Activated T-cell treated with anti-CD3 and anti-CD28 coated beads, Interleukin-2, amount 50 U/mL, for 4 hours (primary cell): ENCODE measurements around the gene SLC17A7. TPM values are rescaled to one million over a fixed set of nuclear protein-coding genes. Genes with fewer than 3 reads are reported as not detected.
A peak's percentile ranks its signal among the peaks of the same experiment; 100 is the strongest.

Experiments
- ATAC-seq, 2 donors: fragments of 200-7000 bp; cut with Tn5 transposase; one replicate each; pipeline ENCODE4 v1.10.0; 2021
- DNase-seq: peaks from one replicate; pipeline ENCODE4 v3.0.0-alpha.2; 2020
- H3K27me3 Mint-ChIP-seq: one replicate; pipeline ENCODE4 v1.8.0; 2021; ENCODE audit warnings: low read depth, mixed read lengths
- H3K36me3 Mint-ChIP-seq: one replicate; pipeline ENCODE4 v1.8.0; 2022; ENCODE audit warnings: mixed read lengths; ENCODE audit not compliant: insufficient read depth
- H3K4me1 Mint-ChIP-seq: one replicate; pipeline ENCODE4 v1.8.0; 2021; ENCODE audit warnings: low read depth, mixed read lengths
- H3K4me3 Mint-ChIP-seq: one replicate; pipeline ENCODE4 v1.8.0; 2021; ENCODE audit warnings: mild to moderate bottlenecking, moderate library complexity, mixed read lengths
- H3K9me3 Mint-ChIP-seq: one replicate; pipeline ENCODE4 v1.8.0; 2021; ENCODE audit warnings: mixed read lengths
- total RNA-seq, 3 donors: library from RNA; stranded (reverse); gene quantifications; one replicate each; pipeline ENCODE4 v1.2.1, GENCODE V29; 2021

The SLC17A7 gene
- total RNA-seq, 3 donors from 2014 or later = 0.08 to 0.13 TPM; not detected in 1

GRCh38 chr19:49443366-49444099 is 2.2 kb upstream of the SLC17A7 start:
- peaks cover 30% of the 10 kb centered on the region for H3K4me1 Mint-ChIP-seq
- H3K9me3 Mint-ChIP-seq = no peaks in the 10 kb centered on the region
- H3K27me3 Mint-ChIP-seq = peaks cover 39% of the 10 kb centered on the region
- H3K36me3 Mint-ChIP-seq = peaks cover 6% of the 10 kb centered on the region
- ATAC-seq (peak; percentile 92 to 93), DNase-seq (peak; percentile 90)
- H3K4me3 Mint-ChIP-seq = peak overlapping the region; percentile 78

- Mint-ChIP-seq H3K9me3 (no peaks in the 10 kb centered on the region), H3K4me1 (peaks cover 25% of the 10 kb centered on the region), H3K27me3 (peaks cover 46% of the 10 kb centered on the region), H3K36me3 (peaks cover 2% of the 10 kb centered on the region), H3K4me3 (peak overlapping the region; percentile 78)
- ATAC-seq (peak; percentile 29 to 42), DNase-seq (no peak)
These were observed 1.5 kb upstream of the SLC17A7 start for GRCh38 chr19:49442771-49443365.

- Mint-ChIP-seq H3K4me1 (peaks cover 25% of the 10 kb centered on the region), H3K9me3 (no peaks in the 10 kb centered on the region), H3K36me3 (peaks cover 2% of the 10 kb centered on the region), H3K4me3 (peak overlapping the region; percentile 78), H3K27me3 (peaks cover 51% of the 10 kb centered on the region)
- DNase-seq (no peak), ATAC-seq (no peak)
These were observed 1.0 kb upstream of the SLC17A7 start for GRCh38 chr19:49442354-49442753.

- H3K36me3 Mint-ChIP-seq = peaks cover 2% of the 10 kb centered on the region
- no peak for ATAC-seq
- H3K4me1 Mint-ChIP-seq = peaks cover 26% of the 10 kb centered on the region
These were observed 628 bp upstream of the SLC17A7 start for GRCh38 chr19:49441960-49442350.

GRCh38 chr19:49440439-49441209 is 703 bp downstream of the SLC17A7 start:
- Mint-ChIP-seq H3K36me3 (no peaks in the 10 kb centered on the region), H3K9me3 (no peaks in the 10 kb centered on the region), H3K4me3 (no peak overlapping the region), H3K27me3 (peaks cover 68% of the 10 kb centered on the region), H3K4me1 (peaks cover 32% of the 10 kb centered on the region)
- DNase-seq (no peak), ATAC-seq (no peak)

More at GRCh38 chr19:49441960-49442350, 628 bp upstream of the SLC17A7 start:
- DNase-seq = no peak
- Mint-ChIP-seq H3K27me3 (peaks cover 55% of the 10 kb centered on the region), H3K9me3 (no peaks in the 10 kb centered on the region), H3K4me3 (peak overlapping the region; percentile 78)

GRCh38 chr19:49439836-49440235 is 1.5 kb downstream of the SLC17A7 start:
- H3K4me1 Mint-ChIP-seq = peaks cover 31% of the 10 kb centered on the region
- ATAC-seq (no peak), DNase-seq (no peak)
- no peaks in the 10 kb centered on the region for H3K36me3 Mint-ChIP-seq
- H3K4me3 Mint-ChIP-seq = no peak overlapping the region
- H3K27me3 Mint-ChIP-seq = peaks cover 76% of the 10 kb centered on the region
- no peaks in the 10 kb centered on the region for H3K9me3 Mint-ChIP-seq

- H3K4me3 Mint-ChIP-seq = no peak overlapping the region
- H3K9me3 Mint-ChIP-seq = no peaks in the 10 kb centered on the region
- DNase-seq (no peak), ATAC-seq (no peak)
- no peaks in the 10 kb centered on the region for H3K36me3 Mint-ChIP-seq
- H3K27me3 Mint-ChIP-seq = peaks cover 91% of the 10 kb centered on the region
- H3K4me1 Mint-ChIP-seq = peaks cover 29% of the 10 kb centered on the region
These were observed 3.1 kb downstream of the SLC17A7 start for GRCh38 chr19:49438261-49438660.

- DNase-seq (no peak), ATAC-seq (no peak)
- Mint-ChIP-seq H3K4me1 (peaks cover 31% of the 10 kb centered on the region), H3K36me3 (no peaks in the 10 kb centered on the region), H3K27me3 (peaks cover 94% of the 10 kb centered on the region), H3K9me3 (no peaks in the 10 kb centered on the region), H3K4me3 (no peak overlapping the region)
These were observed 4.1 kb downstream of the SLC17A7 start for GRCh38 chr19:49437231-49437630.

- Mint-ChIP-seq H3K4me3 (no peak overlapping the region), H3K27me3 (peaks cover 93% of the 10 kb centered on the region), H3K36me3 (no peaks in the 10 kb centered on the region), H3K9me3 (no peaks in the 10 kb centered on the region), H3K4me1 (peaks cover 27% of the 10 kb centered on the region)
- DNase-seq (peak; percentile 47), ATAC-seq (peak in 1 of 2 donors; percentile 15)
These were observed 4.8 kb downstream of the SLC17A7 start for GRCh38 chr19:49436381-49437017.

DNA sequence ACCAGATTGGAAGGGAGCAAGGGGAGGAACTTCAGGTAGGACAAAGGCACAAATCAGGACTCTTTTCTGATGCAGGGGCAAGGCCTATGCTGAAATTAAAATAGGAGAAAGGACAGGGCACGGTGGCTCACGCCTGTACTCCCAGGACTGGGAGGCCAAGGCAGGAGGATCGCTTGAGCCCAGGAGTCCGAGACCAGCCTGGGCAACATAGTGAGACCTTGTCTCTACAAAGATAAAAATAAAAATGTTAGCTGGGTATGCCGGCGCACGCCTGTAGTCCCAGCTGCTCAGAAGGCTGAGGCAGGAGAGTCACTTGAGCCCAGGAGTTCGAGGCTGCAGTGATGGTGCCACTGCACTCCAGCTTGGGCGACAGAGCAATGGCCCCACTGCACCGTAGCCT is 5.7 kb downstream of the SLC17A7 start:
- H3K4me3 Mint-ChIP-seq = no peak overlapping the region
- no peaks in the 10 kb centered on the region for H3K9me3 Mint-ChIP-seq
- peaks cover 28% of the 10 kb centered on the region for H3K4me1 Mint-ChIP-seq
- ATAC-seq = no peak
- DNase-seq = no peak
- peaks cover 96% of the 10 kb centered on the region for H3K27me3 Mint-ChIP-seq
- H3K36me3 Mint-ChIP-seq = no peaks in the 10 kb centered on the region

- peaks cover 95% of the 10 kb centered on the region for H3K27me3 Mint-ChIP-seq
- no peak for ATAC-seq
- peaks cover 26% of the 10 kb centered on the region for H3K4me1 Mint-ChIP-seq
- H3K4me3 Mint-ChIP-seq = no peak overlapping the region
- no peaks in the 10 kb centered on the region for H3K9me3 Mint-ChIP-seq
- no peak for DNase-seq
- no peaks in the 10 kb centered on the region for H3K36me3 Mint-ChIP-seq
These were observed 6.3 kb downstream of the SLC17A7 start for GRCh38 chr19:49434907-49435583.

- H3K36me3 Mint-ChIP-seq = no peaks in the 10 kb centered on the region
- peaks cover 30% of the 10 kb centered on the region for H3K4me1 Mint-ChIP-seq
- DNase-seq (no peak), ATAC-seq (no peak)
- H3K27me3 Mint-ChIP-seq = peaks cover 92% of the 10 kb centered on the region
- H3K4me3 Mint-ChIP-seq = peak overlapping the region; percentile 6
- no peaks in the 10 kb centered on the region for H3K9me3 Mint-ChIP-seq
These were observed 8.0 kb downstream of the SLC17A7 start for GRCh38 chr19:49433240-49433901.
